ENCODE measurements around the gene HTD2. TPM values are rescaled to one million over a fixed set of nuclear protein-coding genes. Genes with fewer than 3 reads are reported as not detected.
"Not testable (repeated sequence)": the region's sequence is repeated elsewhere in the genome, so short reads cannot be mapped to it uniquely, and the experiment has no call there.

The HTD2 gene
- total RNA-seq, 4 donors from 2014 or later = 14.1 to 26.2 (median 21.7) TPM

- in situ Hi-C loops (cut with MboI; ENCODE audit: low sequenced_read_pairs in 4 of 4) = no loop called here
- intact Hi-C loops (cut with DNase I; ENCODE audit: low total_unique reads) = no loop called here
- no peaks in the 10 kb centered on the region for H3K9me3 ChIP-seq
- ATAC-seq = no peak
- peaks cover 0 to 8% of the 10 kb centered on the region in 2 donors for H3K36me3 ChIP-seq
- H3K4me3 ChIP-seq = no peak overlapping the region
- H3K4me1 ChIP-seq = no peaks in the 10 kb centered on the region
- TF ChIP-seq POLR2A (IDR thresholded peaks at IDR 0.05) (no peak), CTCF (IDR thresholded peaks at IDR 0.05 in 4 of 5, conservative IDR thresholded peaks at IDR 0.05 in 1 of 5) (no peak)
- no peak for DNase-seq
- H3K27ac ChIP-seq = no peak overlapping the region
- no peaks in the 10 kb centered on the region for H3K27me3 ChIP-seq
These were observed 44.2 kb upstream of the HTD2 start for GRCh38 chr3:58261954-58262666.

DNA sequence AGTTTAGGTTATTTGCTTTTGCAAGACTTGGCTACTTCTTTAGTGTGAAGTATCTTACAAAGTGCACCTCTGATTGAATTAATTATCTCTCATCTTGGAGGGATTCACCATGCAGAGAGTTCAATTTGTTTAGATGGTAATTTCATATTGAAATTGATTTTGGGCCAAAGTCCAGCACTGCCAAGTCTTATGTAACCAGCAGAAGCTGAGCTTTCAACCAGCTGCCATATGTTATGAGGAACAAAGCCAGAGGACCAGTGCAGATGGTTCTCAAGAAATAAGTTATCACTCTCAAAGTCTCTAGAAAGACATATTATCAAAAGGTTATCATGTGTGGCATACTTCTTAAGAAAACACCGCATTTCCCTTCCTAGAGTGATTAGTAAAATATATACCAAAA is 39.7 kb upstream of the HTD2 start:
- Histone ChIP-seq H3K27ac (no peak overlapping the region), H3K4me1 (no peaks in the 10 kb centered on the region), H3K9me3 (no peaks in the 10 kb centered on the region), H3K36me3 (no peaks in the 10 kb centered on the region), H3K4me3 (no peak overlapping the region), H3K27me3 (no peaks in the 10 kb centered on the region)
- intact Hi-C loops (cut with DNase I; ENCODE audit: low total_unique reads) (no loop called here), in situ Hi-C loops (cut with MboI; ENCODE audit: low sequenced_read_pairs in 4 of 4) (no loop called here)
- TF ChIP-seq CTCF (IDR thresholded peaks at IDR 0.05 in 4 of 5, conservative IDR thresholded peaks at IDR 0.05 in 1 of 5) (no peak), POLR2A (IDR thresholded peaks at IDR 0.05) (no peak)
- ATAC-seq = no peak
- no peak for DNase-seq

GRCh38 chr3:58267543-58267942 is 38.8 kb upstream of the HTD2 start:
- in situ Hi-C loops (cut with MboI; ENCODE audit: low sequenced_read_pairs in 4 of 4); H3K4me1 ChIP-seq; H3K27me3 ChIP-seq; intact Hi-C loops (cut with DNase I; ENCODE audit: low total_unique reads); H3K4me3 ChIP-seq; DNase-seq; H3K9me3 ChIP-seq; ATAC-seq; H3K27ac ChIP-seq; H3K36me3 ChIP-seq: not testable (repeated sequence)

GRCh38 chr3:58269356-58269755 is 37.0 kb upstream of the HTD2 start:
- Histone ChIP-seq H3K4me1 (peaks cover 0 to 7% of the 10 kb centered on the region in 2 donors), H3K4me3 (no peak overlapping the region), H3K27ac (peak overlapping the region in 2 of 4 donors; percentile 35 to 69), H3K27me3 (no peaks in the 10 kb centered on the region), H3K36me3 (peaks cover 0 to under 1% of the 10 kb centered on the region in 2 donors), H3K9me3 (no peaks in the 10 kb centered on the region)
- in situ Hi-C loops (cut with MboI; ENCODE audit: low sequenced_read_pairs in 4 of 4) (no loop called here), intact Hi-C loops (cut with DNase I; ENCODE audit: low total_unique reads) (no loop called here)
- DNase-seq = peak in 1 of 2 donors; percentile 31
- peak in 1 of 2 donors; percentile 88 for ATAC-seq
- TF ChIP-seq POLR2A (IDR thresholded peaks at IDR 0.05) (no peak), CTCF (IDR thresholded peaks at IDR 0.05 in 4 of 5, conservative IDR thresholded peaks at IDR 0.05 in 1 of 5) (no peak)

GRCh38 chr3:58270485-58270884 is 35.8 kb upstream of the HTD2 start:
- DNase-seq (no peak), ATAC-seq (no peak)
- Histone ChIP-seq H3K27me3 (no peaks in the 10 kb centered on the region), H3K27ac (no peak overlapping the region), H3K36me3 (peaks cover 0 to 9% of the 10 kb centered on the region in 2 donors), H3K4me3 (no peak overlapping the region), H3K9me3 (no peaks in the 10 kb centered on the region), H3K4me1 (peaks cover 0 to 7% of the 10 kb centered on the region in 2 donors)
- in situ Hi-C loops (cut with MboI; ENCODE audit: low sequenced_read_pairs in 4 of 4) (no loop called here), intact Hi-C loops (cut with DNase I; ENCODE audit: low total_unique reads) (no loop called here)
- TF ChIP-seq CTCF (IDR thresholded peaks at IDR 0.05 in 4 of 5, conservative IDR thresholded peaks at IDR 0.05 in 1 of 5) (no peak), POLR2A (IDR thresholded peaks at IDR 0.05) (no peak)

All from gastrocnemius medialis (tissue), 4 donors.